Endothelial cell of umbilical vein (primary cell): ENCODE results near the gene KLF4.

Source experiments
- EZH2 ChIP-seq: IDR thresholded peaks from 2 replicates; pipeline ENCODE4 v1.6.1; 2012; ENCODE audit warnings: borderline replicate concordance, low read depth, mild to moderate bottlenecking, moderate library complexity, low read length, inconsistent platforms; ENCODE audit not compliant: severe bottlenecking
- JUN ChIP-seq: IDR thresholded peaks from 2 replicates; pipeline ENCODE4 v1.6.1; 2011; ENCODE audit warnings: borderline replicate concordance, low read depth; ENCODE audit not compliant: insufficient read length, insufficient read depth
- MYC ChIP-seq: IDR thresholded peaks from one replicate; pipeline ENCODE4 v1.6.1; 2011; ENCODE audit warnings: mild to moderate bottlenecking, low read depth, low read length
- POLR2A ChIP-seq: IDR thresholded peaks from 2 replicates; pipeline ENCODE4 v1.6.1; 2012; ENCODE audit warnings: low read depth, mild to moderate bottlenecking, control low read depth, low read length
- POLR2AphosphoS5 ChIP-seq: IDR thresholded peaks from 2 replicates; pipeline ENCODE4 v1.6.1; 2012; ENCODE audit warnings: low read depth, mild to moderate bottlenecking, control low read depth, low read length, moderate library complexity; ENCODE audit not compliant: insufficient read depth
- TF ChIP-seq, protein P1 (sequence below), 2 donors: IDR thresholded peaks; 1 replicate in 1 of 2; 2 replicates in 1 of 2; pipeline ENCODE4 v1.5.1; 2011; ENCODE audit warnings: low read length in 2 of 2, mild to moderate bottlenecking in 2 of 2, moderate library complexity in 2 of 2, control low read depth in 1 of 2, inconsistent platforms in 1 of 2, low read depth in 1 of 2; ENCODE audit not compliant: insufficient read depth in 1 of 2; ENCODE audit errors: extremely low read depth in 1 of 2

- TF ChIP-seq MYC (no peak), POLR2A (no peak), POLR2AphosphoS5 (no peak), EZH2 (no peak), JUN (no peak)
- TF ChIP-seq, protein P1, sequence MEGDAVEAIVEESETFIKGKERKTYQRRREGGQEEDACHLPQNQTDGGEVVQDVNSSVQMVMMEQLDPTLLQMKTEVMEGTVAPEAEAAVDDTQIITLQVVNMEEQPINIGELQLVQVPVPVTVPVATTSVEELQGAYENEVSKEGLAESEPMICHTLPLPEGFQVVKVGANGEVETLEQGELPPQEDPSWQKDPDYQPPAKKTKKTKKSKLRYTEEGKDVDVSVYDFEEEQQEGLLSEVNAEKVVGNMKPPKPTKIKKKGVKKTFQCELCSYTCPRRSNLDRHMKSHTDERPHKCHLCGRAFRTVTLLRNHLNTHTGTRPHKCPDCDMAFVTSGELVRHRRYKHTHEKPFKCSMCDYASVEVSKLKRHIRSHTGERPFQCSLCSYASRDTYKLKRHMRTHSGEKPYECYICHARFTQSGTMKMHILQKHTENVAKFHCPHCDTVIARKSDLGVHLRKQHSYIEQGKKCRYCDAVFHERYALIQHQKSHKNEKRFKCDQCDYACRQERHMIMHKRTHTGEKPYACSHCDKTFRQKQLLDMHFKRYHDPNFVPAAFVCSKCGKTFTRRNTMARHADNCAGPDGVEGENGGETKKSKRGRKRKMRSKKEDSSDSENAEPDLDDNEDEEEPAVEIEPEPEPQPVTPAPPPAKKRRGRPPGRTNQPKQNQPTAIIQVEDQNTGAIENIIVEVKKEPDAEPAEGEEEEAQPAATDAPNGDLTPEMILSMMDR (IDR thresholded peaks at IDR 0.05; ENCODE audit: extremely low read depth in 1 of 2, insufficient read depth in 1 of 2, low read depth in 1 of 2, low read length in 2 of 2), result no peak
Measured at GRCh38 chr9:107496976-107497375, 7.4 kb upstream of the KLF4 start.
